IMR-90 (cell line): ENCODE measurements around the gene CC2D1A. TPM values are rescaled to one million over a fixed set of nuclear protein-coding genes. Genes with fewer than 3 reads are reported as not detected.

Experiments
- ATAC-seq: fragments of 200-7000 bp; cut with Tn5 transposase; 2 replicates; pipeline ENCODE4 v1.9.1; 2020; ENCODE audit warnings: low read depth, mild to moderate bottlenecking, moderate library complexity
- BruUV-seq: library from RNA; stranded (reverse); fragments of 400-500 nt; replicated peaks from 2 replicates; lab custom pipeline; 2021; lab: Mats Ljungman, UMichigan
- CTCF ChIA-PET: fragments of 300-600 bp; formaldehyde crosslinking; extraction: SDS; loops from one replicate; lab custom pipeline; 2021; ENCODE audit warnings: antibody characterized with exemption; lab: Yijun Ruan, JAX
- POLR2A ChIA-PET: fragments of 300-600 bp; sonication (Branson Sonifier 250); formaldehyde crosslinking; loops from one replicate; lab custom pipeline; 2022; ENCODE audit warnings: antibody characterized with exemption; ENCODE audit not compliant: unreplicated experiment; lab: Charles Lee
- DNase-seq: peaks from one replicate; pipeline ENCODE4 v3.0.0; 2013
- H2AFZ ChIP-seq: replicated peaks from 2 replicates; pipeline ENCODE3; 2013; ENCODE audit warnings: low read length, mild to moderate bottlenecking; ENCODE audit not compliant: poor library complexity
- H2AK5ac ChIP-seq: 2 replicates; pipeline ENCODE4 v1.6.1; 2013; ENCODE audit warnings: low read depth, low read length, inconsistent platforms
- H2AK9ac ChIP-seq: replicated peaks from 2 replicates; pipeline ENCODE3; 2013; ENCODE audit warnings: mild to moderate bottlenecking, low read depth, low read length, moderate library complexity; ENCODE audit not compliant: poor library complexity
- H2BK120ac ChIP-seq: 2 replicates; pipeline ENCODE4 v1.6.1; 2013; ENCODE audit warnings: low read depth, low read length, inconsistent platforms
- H2BK15ac ChIP-seq: 3 replicates; pipeline ENCODE4 v1.6.1; 2013; ENCODE audit warnings: low read depth, low read length, inconsistent platforms
- H2BK20ac ChIP-seq: 2 replicates; pipeline ENCODE4 v1.6.1; 2013; ENCODE audit warnings: low read depth, mild to moderate bottlenecking, inconsistent platforms, low read length, moderate library complexity
- H2BK5ac ChIP-seq: 2 replicates; pipeline ENCODE4 v1.6.1; 2013; ENCODE audit warnings: mild to moderate bottlenecking, low read depth, low read length, inconsistent platforms; ENCODE audit not compliant: poor library complexity, severe bottlenecking
- H3K14ac ChIP-seq: replicated peaks from 2 replicates; pipeline ENCODE4 v1.6.1; 2013; ENCODE audit warnings: low read depth, low read length, inconsistent platforms
- H3K18ac ChIP-seq: 2 replicates; pipeline ENCODE4 v1.6.1; 2013; ENCODE audit warnings: low read depth, low read length, control low read depth
- H3K23ac ChIP-seq: 2 replicates; pipeline ENCODE4 v1.6.1; 2013; ENCODE audit warnings: low read depth, low read length, inconsistent platforms
- H3K27ac ChIP-seq: 2 replicates; pipeline ENCODE4 v1.5.1; 2013; ENCODE audit warnings: mild to moderate bottlenecking, control low read depth, low read length; ENCODE audit not compliant: insufficient read depth
- H3K27me3 ChIP-seq: 2 replicates; pipeline ENCODE4 v1.6.1; 2013; ENCODE audit warnings: low read length; ENCODE audit not compliant: control insufficient read depth, insufficient read depth
- H3K36me3 ChIP-seq: 2 replicates; pipeline ENCODE4 v1.6.1; 2013; ENCODE audit warnings: low read length, mixed read lengths; ENCODE audit not compliant: control insufficient read depth, insufficient read depth
- H3K4ac ChIP-seq: 2 replicates; pipeline ENCODE4 v1.6.1; 2013; ENCODE audit warnings: low read depth, low read length, inconsistent platforms
- H3K4me1 ChIP-seq: 2 replicates; pipeline ENCODE4 v1.6.1; 2013; ENCODE audit warnings: low read length, mixed read lengths; ENCODE audit not compliant: control insufficient read depth, insufficient read depth
- H3K4me2 ChIP-seq: 2 replicates; pipeline ENCODE4 v1.6.1; 2013; ENCODE audit warnings: low read depth, mild to moderate bottlenecking, control low read depth, low read length, moderate library complexity
- H3K4me3 ChIP-seq: 2 replicates; pipeline ENCODE4 v1.5.1; 2013; ENCODE audit warnings: low read depth, mild to moderate bottlenecking, control low read depth, low read length, moderate library complexity; ENCODE audit not compliant: insufficient read depth
- H3K56ac ChIP-seq: 2 replicates; pipeline ENCODE4 v1.6.1; 2013; ENCODE audit warnings: low read length, inconsistent platforms; ENCODE audit not compliant: insufficient read depth; ENCODE audit errors: extremely low read depth
- H3K79me1 ChIP-seq, 2 experiments: 2 replicates each; pipeline ENCODE4 v1.6.1; 2013; ENCODE audit warnings: low read length in 2 of 2, inconsistent platforms in 1 of 2, low read depth in 1 of 2
- H3K9ac ChIP-seq: 2 replicates; pipeline ENCODE4 v1.6.1; 2013; ENCODE audit warnings: low read depth, low read length, control low read depth
- H3K9me1 ChIP-seq: 2 replicates; pipeline ENCODE4 v1.6.1; 2013; ENCODE audit warnings: low read length, inconsistent platforms; ENCODE audit not compliant: insufficient read depth
- H3K9me3 ChIP-seq: 2 replicates; pipeline ENCODE4 v1.6.1; 2013; ENCODE audit warnings: low read length; ENCODE audit not compliant: control insufficient read depth, insufficient read depth
- H4K20me1 ChIP-seq: 2 replicates; pipeline ENCODE4 v1.6.1; 2013; ENCODE audit warnings: low read length, inconsistent platforms; ENCODE audit not compliant: insufficient read depth
- H4K5ac ChIP-seq: 2 replicates; pipeline ENCODE4 v1.6.1; 2013; ENCODE audit warnings: mild to moderate bottlenecking, low read depth, low read length, control low read depth
- H4K8ac ChIP-seq, 2 experiments: 2 replicates each; pipeline ENCODE4 v1.6.1; 2013; ENCODE audit warnings: low read depth in 2 of 2, low read length in 2 of 2, control low read depth in 1 of 2, inconsistent platforms in 1 of 2
- H4K91ac ChIP-seq: 2 replicates; pipeline ENCODE4 v1.6.1; 2013; ENCODE audit warnings: low read depth, low read length, inconsistent platforms; ENCODE audit not compliant: insufficient read depth
- BHLHE40 ChIP-seq: fragments of 150-350 bp; IDR thresholded peaks from 2 replicates; pipeline ENCODE4 v1.6.1; 2016; ENCODE audit warnings: mild to moderate bottlenecking, low read depth, low read length
- CEBPB ChIP-seq: IDR thresholded peaks from 2 replicates; pipeline ENCODE4 v1.6.1; 2012; ENCODE audit warnings: low read depth, low read length, improper control_type of control experiment
- CHD1 ChIP-seq: IDR thresholded peaks from 2 replicates; pipeline ENCODE4 v1.6.1; 2012; ENCODE audit warnings: low read depth, low read length, improper control_type of control experiment
- MXI1 ChIP-seq: IDR thresholded peaks from 2 replicates; pipeline ENCODE4 v1.6.1; 2012; ENCODE audit warnings: low read depth, mild to moderate bottlenecking, low read length, moderate library complexity, borderline replicate concordance
- WGBS, 2 experiments: methylation state at CpG; one replicate each; pipeline versions ENCODE4 v1.1.5 to v1.1.7; 2013; ENCODE audit warnings: missing lambda C conversion rate in 2 of 2; ENCODE audit not compliant: insufficient read length in 1 of 2; ENCODE audit errors: extremely low coverage in 2 of 2; 5-methylcytosine and 5-hydroxymethylcytosine counted together
- dilution Hi-C: fragments of 300-500 bp; cut with HindIII; formaldehyde crosslinking; loops from one replicate; pipeline ENCODE4 v1.14.3; 2018; ENCODE audit warnings: low sequenced_read_pairs; ENCODE audit not compliant: unreplicated experiment
- in situ Hi-C: fragments of 300-500 bp; cut with MboI; formaldehyde crosslinking; loops from 3 replicates; pipeline ENCODE4 v1.14.3; 2019; ENCODE audit warnings: low sequenced_read_pairs, inconsistent platforms, mixed read lengths
- intact Hi-C: fragments of 100-400 bp; cut with micrococcal nuclease; formaldehyde crosslinking; loops from 2 replicates; pipeline ENCODE4 v1.10.0; 2022
- polyA plus RNA-seq, 3 experiments: library from polyadenylated mRNA; depleted of rRNA; stranded (reverse); fragments of >200 nt; gene quantifications; 2 replicates each; pipeline ENCODE4 v1.2.3, GENCODE V29; 2012; ENCODE audit warnings: low replicate concordance in 1 of 3
- total RNA-seq: library from RNA; depleted of rRNA; stranded (reverse); fragments of >200 nt; gene quantifications from 2 replicates; pipeline ENCODE4 v1.2.3, GENCODE V29; 2012

Gene CC2D1A
- total and polyA plus RNA-seq, 2 of the 4 experiments (the other 2 are of a cell fraction): 4.1 to 14.7 TPM

GRCh38 chr19:13929340-13929739 lies 23.3 kb downstream of the CC2D1A start:
- Histone ChIP-seq H3K4me3 (no peak overlapping the region), H2BK120ac (no peak overlapping the region), H2AK5ac (no peak overlapping the region), H3K4me2 (no peak overlapping the region), H3K14ac (no peak overlapping the region), H3K23ac (no peak overlapping the region), H3K27me3 (no peaks in the 10 kb centered on the region), H4K5ac (no peak overlapping the region), H2BK15ac (no peak overlapping the region), H4K91ac (no peak overlapping the region), H3K9me1 (no peaks in the 10 kb centered on the region), H2AFZ (no peak overlapping the region), H3K79me1 (no peaks in the 10 kb centered on the region), H3K4ac (no peak overlapping the region), H3K4me1 (no peaks in the 10 kb centered on the region), H2BK5ac (no peak overlapping the region), H3K9ac (no peak overlapping the region), H3K36me3 (peaks cover 42% of the 10 kb centered on the region), H4K20me1 (no peaks in the 10 kb centered on the region), H3K18ac (no peak overlapping the region), H2AK9ac (no peak overlapping the region), H3K56ac (no peak overlapping the region), H2BK20ac (no peak overlapping the region), H3K27ac (no peak overlapping the region), H3K9me3 (no peaks in the 10 kb centered on the region), H4K8ac (no peak overlapping the region)
- ChIA-PET CTCF (no interaction called here), POLR2A (no interaction called here)
- BruUV-seq: no TSS peak
- WGBS, 2 experiments: 85% methylated on average over 7 of the region's 12 CpGs; no CpG with 5 or more reads in 1 of the 2 experiments
- ATAC-seq (no peak; the same call in 1 of the 2 replicates), DNase-seq (no peak)
- in situ Hi-C loops: no loop called here
- intact Hi-C loops: no loop called here
- dilution Hi-C loops: no loop called here
- TF ChIP-seq BHLHE40 (no peak), CHD1 (no peak), CEBPB (no peak), MXI1 (no peak)
